ENCODE data around the gene SLC16A7. TPM values are rescaled to one million over a fixed set of nuclear protein-coding genes. Genes with fewer than 3 reads are reported as not detected.

Gene SLC16A7
- total RNA-seq, 2 donors from 2014 or later: 2.2 to 3.6 TPM

DNA sequence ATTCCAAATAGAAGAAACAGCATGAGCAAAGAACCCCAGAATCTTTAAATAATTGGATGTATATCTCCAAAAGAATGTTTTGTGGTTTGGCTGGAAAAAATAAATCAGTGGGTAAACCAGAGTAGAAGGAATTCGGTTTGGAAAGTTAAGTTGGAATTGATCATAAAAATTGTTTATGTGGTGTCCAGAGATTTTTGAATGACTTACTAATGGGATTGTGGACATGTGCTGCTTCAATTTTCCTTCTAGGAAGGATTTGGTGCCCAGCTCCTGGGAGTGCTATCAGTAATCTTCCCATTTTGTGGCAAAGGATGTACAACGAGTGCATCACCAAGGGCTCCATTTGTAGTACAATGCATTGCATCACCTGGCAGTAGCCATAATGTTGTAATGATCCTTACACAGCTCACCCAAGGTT lies 224.8 kb downstream of the SLC16A7 start:
- 94 to 100% methylated on average over 1 to 2 of the region's 2 CpGs for WGBS, 2 experiments (ENCODE audit: insufficient coverage in 1 of 2, insufficient read length in 1 of 2)
- Histone ChIP-seq H3K4me1 (ENCODE audit: control insufficient read depth, insufficient read depth, low read length) (peaks cover 4% of the 10 kb centered on the region), H3K4me3 (ENCODE audit: low read length) (no peak overlapping the region), H3K27me3 (ENCODE audit: control insufficient read depth, insufficient read depth, low read length, poor library complexity, severe bottlenecking) (no peaks in the 10 kb centered on the region), H3K27ac (ENCODE audit: low read depth, low read length) (no peak overlapping the region), H3K9ac (ENCODE audit: extremely low read depth, low read length, poor library complexity, severe bottlenecking) (no peak overlapping the region), H3K9me3 (ENCODE audit: control insufficient read depth, low read length) (peaks cover 14% of the 10 kb centered on the region), H3K36me3 (ENCODE audit: control insufficient read depth, insufficient read depth, low read length) (no peaks in the 10 kb centered on the region)
- TF ChIP-seq, protein P1, sequence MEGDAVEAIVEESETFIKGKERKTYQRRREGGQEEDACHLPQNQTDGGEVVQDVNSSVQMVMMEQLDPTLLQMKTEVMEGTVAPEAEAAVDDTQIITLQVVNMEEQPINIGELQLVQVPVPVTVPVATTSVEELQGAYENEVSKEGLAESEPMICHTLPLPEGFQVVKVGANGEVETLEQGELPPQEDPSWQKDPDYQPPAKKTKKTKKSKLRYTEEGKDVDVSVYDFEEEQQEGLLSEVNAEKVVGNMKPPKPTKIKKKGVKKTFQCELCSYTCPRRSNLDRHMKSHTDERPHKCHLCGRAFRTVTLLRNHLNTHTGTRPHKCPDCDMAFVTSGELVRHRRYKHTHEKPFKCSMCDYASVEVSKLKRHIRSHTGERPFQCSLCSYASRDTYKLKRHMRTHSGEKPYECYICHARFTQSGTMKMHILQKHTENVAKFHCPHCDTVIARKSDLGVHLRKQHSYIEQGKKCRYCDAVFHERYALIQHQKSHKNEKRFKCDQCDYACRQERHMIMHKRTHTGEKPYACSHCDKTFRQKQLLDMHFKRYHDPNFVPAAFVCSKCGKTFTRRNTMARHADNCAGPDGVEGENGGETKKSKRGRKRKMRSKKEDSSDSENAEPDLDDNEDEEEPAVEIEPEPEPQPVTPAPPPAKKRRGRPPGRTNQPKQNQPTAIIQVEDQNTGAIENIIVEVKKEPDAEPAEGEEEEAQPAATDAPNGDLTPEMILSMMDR (conservative IDR thresholded peaks at IDR 0.05): no peak
- peaks cover 2% of the 10 kb centered on the region for H3K4me1 Mint-ChIP-seq
- H3K27me3 Mint-ChIP-seq (ENCODE audit: insufficient read depth): no peaks in the 10 kb centered on the region
- peaks cover 3% of the 10 kb centered on the region for H3K36me3 Mint-ChIP-seq (ENCODE audit: low read depth)
- H3K4me3 Mint-ChIP-seq: no peak overlapping the region
- H3K27ac Mint-ChIP-seq: no peak overlapping the region
- DNase-seq: no peak
- H3K9me3 Mint-ChIP-seq: peaks cover 5% of the 10 kb centered on the region

DNA sequence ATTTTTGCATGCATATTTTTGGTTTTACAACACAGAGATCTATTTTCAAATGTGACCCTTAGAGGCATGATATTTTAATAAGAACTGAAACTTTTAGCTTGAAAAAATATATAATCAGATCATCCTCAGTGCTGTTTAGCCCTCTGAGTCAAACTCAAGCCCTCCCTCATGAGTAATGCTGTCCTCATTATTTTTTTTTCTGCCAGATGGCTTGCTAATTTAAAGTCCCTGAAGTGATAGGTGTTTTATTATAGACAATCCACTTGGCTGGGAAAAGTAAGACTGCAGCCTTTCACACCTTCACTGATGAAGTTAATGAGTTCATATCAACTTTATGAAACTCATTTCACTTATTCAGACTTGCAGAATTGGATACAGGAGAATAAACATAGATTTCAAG lies 227.7 kb downstream of the SLC16A7 start:
- peaks cover 5% of the 10 kb centered on the region for H3K9me3 ChIP-seq (ENCODE audit: control insufficient read depth, low read length)
- no peak for DNase-seq
- Mint-ChIP-seq H3K36me3 (ENCODE audit: low read depth) (no peaks in the 10 kb centered on the region), H3K9me3 (peaks cover 2% of the 10 kb centered on the region), H3K4me1 (peaks cover 2% of the 10 kb centered on the region), H3K27me3 (ENCODE audit: insufficient read depth) (no peaks in the 10 kb centered on the region), H3K27ac (no peak overlapping the region), H3K4me3 (no peak overlapping the region)
- TF ChIP-seq, protein P1 (conservative IDR thresholded peaks at IDR 0.05): no peak
- peaks cover 4% of the 10 kb centered on the region for H3K4me1 ChIP-seq (ENCODE audit: control insufficient read depth, insufficient read depth, low read length)
- no peak overlapping the region for H3K4me3 ChIP-seq (ENCODE audit: low read length)
- H3K27ac ChIP-seq (ENCODE audit: low read depth, low read length): no peak overlapping the region
- no peak overlapping the region for H3K9ac ChIP-seq (ENCODE audit: extremely low read depth, low read length, poor library complexity, severe bottlenecking)
- no peaks in the 10 kb centered on the region for H3K36me3 ChIP-seq (ENCODE audit: control insufficient read depth, insufficient read depth, low read length)
- H3K27me3 ChIP-seq (ENCODE audit: control insufficient read depth, insufficient read depth, low read length, poor library complexity, severe bottlenecking): no peaks in the 10 kb centered on the region

DNA sequence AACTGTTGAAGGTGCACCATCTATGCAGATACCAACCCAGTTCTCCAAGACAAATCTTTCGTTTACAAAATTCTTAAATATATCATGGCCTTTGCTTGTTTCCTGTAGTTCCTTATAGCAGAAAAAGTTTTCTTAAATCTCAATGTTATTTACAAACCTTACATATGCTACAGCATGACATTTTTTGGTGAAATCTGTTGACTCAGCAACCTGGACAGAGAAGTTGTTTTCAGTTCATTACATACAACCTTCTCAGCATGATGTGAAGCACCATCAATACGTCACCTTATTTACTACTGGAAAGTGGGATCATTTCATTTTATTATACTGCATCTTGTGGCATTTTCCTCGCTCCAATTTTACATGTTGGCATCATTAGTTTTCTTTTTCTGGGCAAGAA lies 231.9 kb downstream of the SLC16A7 start:
- Histone ChIP-seq H3K9ac (ENCODE audit: extremely low read depth, low read length, poor library complexity, severe bottlenecking) (no peak overlapping the region), H3K4me1 (ENCODE audit: control insufficient read depth, insufficient read depth, low read length) (no peaks in the 10 kb centered on the region), H3K27ac (ENCODE audit: low read depth, low read length) (no peak overlapping the region), H3K9me3 (ENCODE audit: control insufficient read depth, low read length) (peaks cover 5% of the 10 kb centered on the region), H3K36me3 (ENCODE audit: control insufficient read depth, insufficient read depth, low read length) (no peaks in the 10 kb centered on the region), H3K4me3 (ENCODE audit: low read length) (no peak overlapping the region), H3K27me3 (ENCODE audit: control insufficient read depth, insufficient read depth, low read length, poor library complexity, severe bottlenecking) (no peaks in the 10 kb centered on the region)
- Mint-ChIP-seq H3K27me3 (ENCODE audit: insufficient read depth) (no peaks in the 10 kb centered on the region), H3K36me3 (ENCODE audit: low read depth) (no peaks in the 10 kb centered on the region), H3K27ac (no peak overlapping the region), H3K4me3 (no peak overlapping the region), H3K4me1 (no peaks in the 10 kb centered on the region), H3K9me3 (peaks cover 2% of the 10 kb centered on the region)
- TF ChIP-seq, protein P1 (conservative IDR thresholded peaks at IDR 0.05): no peak
- DNase-seq: no peak
- WGBS, 2 experiments (ENCODE audit: insufficient coverage in 1 of 2, insufficient read length in 1 of 2): 89 to 100% methylated on average over 3 of the region's 3 CpGs

Measured in endodermal cell (in vitro differentiated cells).